ENCODE measurements around the gene CDH13. TPM values are rescaled to one million over a fixed set of nuclear protein-coding genes. Genes with fewer than 3 reads are reported as not detected.

Gene CDH13
- total and polyA plus RNA-seq, 2 of the 8 experiments (the other 6 are each of a cell fraction or from before 2014, with no cell fraction given): 2.3 to 2.4 TPM

GRCh38 chr16:82892324-82892723 lies 265.6 kb downstream of the CDH13 start (continued):
- TF ChIP-seq CHD7 (IDR thresholded peaks at IDR 0.05; ENCODE audit: insufficient replicate concordance, low read length): no peak
- no peak for TF ChIP-seq GABPA (IDR thresholded peaks at IDR 0.05; ENCODE audit: borderline replicate concordance, insufficient read depth, low read length)
- TF ChIP-seq USF2 (IDR thresholded peaks at IDR 0.05; ENCODE audit: low read length): no peak
